ENCODE results near the gene NDUFS6. TPM values are rescaled to one million over a fixed set of nuclear protein-coding genes. Genes with fewer than 3 reads are reported as not detected.
A peak's percentile ranks its signal among the peaks of the same experiment; 100 is the strongest.

The NDUFS6 gene
- total RNA-seq, 1 experiment from 2014 or later, result 104 TPM

DNA sequence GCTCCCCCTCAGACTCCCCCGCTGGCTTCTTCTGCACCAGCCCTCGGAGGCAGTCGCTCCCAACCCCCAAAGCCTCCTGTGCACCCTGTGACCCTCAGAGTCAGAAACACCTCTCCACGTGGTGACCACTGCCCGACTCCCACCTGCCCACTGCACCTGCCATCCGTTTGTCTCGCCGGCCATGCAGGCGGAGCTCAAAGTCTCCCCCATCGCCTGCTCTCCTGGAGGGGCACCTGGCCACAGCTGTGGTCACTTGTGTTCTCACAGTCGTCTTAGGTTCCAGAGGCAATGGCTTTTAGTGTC lies 39.8 kb upstream of the NDUFS6 start:
- H3K4me1 ChIP-seq (ENCODE audit: insufficient read depth, low read length), result no peaks in the 10 kb centered on the region
- H3K9me2 ChIP-seq (replicated peaks; ENCODE audit: low read length), result no peaks in the 10 kb centered on the region
- no peak for ATAC-seq
- H3K9me3 ChIP-seq (ENCODE audit: low read length), result no peaks in the 10 kb centered on the region
- DNase-seq, result no peak
- TF ChIP-seq EZH2 (IDR thresholded peaks at IDR 0.05; ENCODE audit: low read length, unreplicated experiment) (no peak), EZH2phosphoT487 (IDR thresholded peaks at IDR 0.05; ENCODE audit: borderline replicate concordance, low read length) (no peak)
- TF ChIP-seq, protein P1, sequence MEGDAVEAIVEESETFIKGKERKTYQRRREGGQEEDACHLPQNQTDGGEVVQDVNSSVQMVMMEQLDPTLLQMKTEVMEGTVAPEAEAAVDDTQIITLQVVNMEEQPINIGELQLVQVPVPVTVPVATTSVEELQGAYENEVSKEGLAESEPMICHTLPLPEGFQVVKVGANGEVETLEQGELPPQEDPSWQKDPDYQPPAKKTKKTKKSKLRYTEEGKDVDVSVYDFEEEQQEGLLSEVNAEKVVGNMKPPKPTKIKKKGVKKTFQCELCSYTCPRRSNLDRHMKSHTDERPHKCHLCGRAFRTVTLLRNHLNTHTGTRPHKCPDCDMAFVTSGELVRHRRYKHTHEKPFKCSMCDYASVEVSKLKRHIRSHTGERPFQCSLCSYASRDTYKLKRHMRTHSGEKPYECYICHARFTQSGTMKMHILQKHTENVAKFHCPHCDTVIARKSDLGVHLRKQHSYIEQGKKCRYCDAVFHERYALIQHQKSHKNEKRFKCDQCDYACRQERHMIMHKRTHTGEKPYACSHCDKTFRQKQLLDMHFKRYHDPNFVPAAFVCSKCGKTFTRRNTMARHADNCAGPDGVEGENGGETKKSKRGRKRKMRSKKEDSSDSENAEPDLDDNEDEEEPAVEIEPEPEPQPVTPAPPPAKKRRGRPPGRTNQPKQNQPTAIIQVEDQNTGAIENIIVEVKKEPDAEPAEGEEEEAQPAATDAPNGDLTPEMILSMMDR (conservative IDR thresholded peaks at IDR 0.05; ENCODE audit: low read depth, low read length), result no peak
- H3K4me3 ChIP-seq (ENCODE audit: low read length), result no peak overlapping the region
- no peaks in the 10 kb centered on the region for H3K36me3 ChIP-seq (ENCODE audit: low read depth, low read length)
- no peak overlapping the region for H2AFZ ChIP-seq (ENCODE audit: low read length)
- CTCF ChIA-PET, result no interaction called here
- no peaks in the 10 kb centered on the region for H3F3A ChIP-seq (ENCODE audit: low read length, unreplicated experiment)
- no peak overlapping the region for H3K9ac ChIP-seq (ENCODE audit: low read length)
- BruUV-seq (replicated peaks), result no TSS peak
- H4K20me1 ChIP-seq (ENCODE audit: low read length), result no peaks in the 10 kb centered on the region
- H3K4me2 ChIP-seq (ENCODE audit: low read length), result no peak overlapping the region
- H3K27ac ChIP-seq (ENCODE audit: low read length), result no peak overlapping the region
- no peaks in the 10 kb centered on the region for H3K79me2 ChIP-seq (ENCODE audit: low read length)
- POLR2A ChIA-PET (ENCODE audit: unreplicated experiment), result no interaction called here
- peaks cover 52% of the 10 kb centered on the region for H3K27me3 ChIP-seq (ENCODE audit: low read length)
- intact Hi-C loops (cut with micrococcal nuclease), result loop anchor here (10.0 kb wide), 1 partner anchor 393 kb away; no protein-coding TSS in a partner anchor

DNA sequence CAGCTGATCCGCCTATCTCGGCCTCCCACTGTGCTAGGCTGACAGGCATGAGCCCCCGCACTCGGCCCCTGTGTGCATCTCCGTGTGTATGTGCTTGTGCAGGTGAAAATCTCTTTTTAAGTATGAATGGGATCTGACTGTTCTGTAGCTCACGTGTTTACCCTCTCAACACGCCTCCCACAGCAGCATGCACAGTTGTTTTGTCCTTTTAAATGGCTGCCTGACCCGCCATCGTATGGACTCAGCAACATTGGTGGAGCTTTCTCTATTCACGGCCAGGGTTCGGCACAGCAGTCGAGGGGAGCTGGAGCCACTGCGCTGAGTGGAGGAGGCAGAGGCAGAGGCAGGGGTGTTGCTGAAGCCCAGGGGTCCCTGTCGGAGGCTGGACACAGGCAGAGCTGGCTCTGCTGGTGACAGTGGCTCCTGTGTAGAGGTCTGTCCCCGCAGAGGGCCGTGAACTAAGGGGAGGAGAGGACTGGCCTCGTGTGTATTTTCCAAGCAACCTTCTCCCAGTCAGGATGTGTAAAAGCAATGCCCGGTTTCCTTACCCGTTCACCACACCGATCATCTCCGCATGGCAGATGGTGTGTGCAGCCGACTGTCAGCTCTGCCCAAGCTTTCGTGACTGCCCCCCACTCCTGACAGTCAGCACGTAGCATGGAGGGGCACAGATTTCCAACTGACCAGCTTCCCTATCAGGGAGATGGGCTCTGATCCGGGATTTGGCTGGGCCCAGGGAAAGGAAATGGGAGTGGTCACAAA lies 38.9 kb upstream of the NDUFS6 start:
- no peaks in the 10 kb centered on the region for H3K9me3 ChIP-seq (ENCODE audit: low read length)
- DNase-seq (no peak), ATAC-seq (no peak)
- BruUV-seq (replicated peaks), result no TSS peak
- H3K4me1 ChIP-seq (ENCODE audit: insufficient read depth, low read length), result no peaks in the 10 kb centered on the region
- no peak overlapping the region for H3K4me2 ChIP-seq (ENCODE audit: low read length)
- ChIA-PET CTCF (no interaction called here), POLR2A (ENCODE audit: unreplicated experiment) (no interaction called here)
- no peaks in the 10 kb centered on the region for H3K9me2 ChIP-seq (replicated peaks; ENCODE audit: low read length)
- no peak overlapping the region for H3K4me3 ChIP-seq (ENCODE audit: low read length)
- no peaks in the 10 kb centered on the region for H3K36me3 ChIP-seq (ENCODE audit: low read depth, low read length)
- no peaks in the 10 kb centered on the region for H3K79me2 ChIP-seq (ENCODE audit: low read length)
- intact Hi-C loops (cut with micrococcal nuclease), result loop anchor here (2.0 to 10.0 kb wide), 2 partner anchors 254 to 392 kb away; no protein-coding TSS in a partner anchor
- H4K20me1 ChIP-seq (ENCODE audit: low read length), result no peaks in the 10 kb centered on the region
- TF ChIP-seq EZH2phosphoT487 (IDR thresholded peaks at IDR 0.05; ENCODE audit: borderline replicate concordance, low read length) (no peak), EZH2 (IDR thresholded peaks at IDR 0.05; ENCODE audit: low read length, unreplicated experiment) (no peak)
- TF ChIP-seq, protein P1 (conservative IDR thresholded peaks at IDR 0.05; ENCODE audit: low read depth, low read length), result no peak
- H3K27me3 ChIP-seq (ENCODE audit: low read length), result peaks cover 53% of the 10 kb centered on the region
- H3K27ac ChIP-seq (ENCODE audit: low read length), result no peak overlapping the region
- no peak overlapping the region for H2AFZ ChIP-seq (ENCODE audit: low read length)
- no peaks in the 10 kb centered on the region for H3F3A ChIP-seq (ENCODE audit: low read length, unreplicated experiment)
- H3K9ac ChIP-seq (ENCODE audit: low read length), result no peak overlapping the region

DNA sequence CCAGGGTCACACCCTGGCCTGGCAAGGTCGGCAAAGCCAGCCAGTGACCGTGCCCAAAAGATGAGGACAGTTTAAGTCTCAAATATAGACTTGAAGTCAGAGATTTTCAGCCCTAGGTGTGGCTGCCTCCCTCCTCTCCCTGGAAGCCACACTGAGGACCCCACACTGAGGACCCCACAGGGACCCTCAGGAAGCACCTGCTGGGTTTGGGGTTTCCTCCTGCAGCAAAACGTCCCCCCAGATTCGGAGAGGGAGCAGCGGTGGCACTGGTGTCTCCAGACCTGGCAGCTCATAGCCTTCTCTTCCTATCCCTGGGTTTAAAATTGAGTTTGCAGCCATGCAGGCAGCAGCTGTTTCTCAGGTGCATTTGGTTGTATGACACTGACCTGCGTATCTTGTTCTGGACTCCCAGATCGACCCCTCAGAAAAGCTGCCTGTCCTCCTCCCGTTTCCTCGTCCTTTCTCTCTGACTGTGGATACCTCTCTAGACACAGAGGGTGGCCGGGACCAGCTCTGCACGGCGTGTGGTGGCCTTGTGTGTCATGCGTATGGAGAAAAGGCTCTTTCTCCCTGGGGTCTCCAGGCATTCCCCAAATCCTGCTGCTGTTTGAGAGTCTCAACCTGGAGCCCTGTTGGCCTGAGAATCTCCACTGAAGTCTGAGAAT lies 38.2 kb upstream of the NDUFS6 start:
- Histone ChIP-seq H3K36me3 (ENCODE audit: low read depth, low read length) (no peaks in the 10 kb centered on the region), H3K27me3 (ENCODE audit: low read length) (peaks cover 53% of the 10 kb centered on the region), H3K9ac (ENCODE audit: low read length) (no peak overlapping the region), H3F3A (ENCODE audit: low read length, unreplicated experiment) (no peaks in the 10 kb centered on the region), H3K9me3 (ENCODE audit: low read length) (no peaks in the 10 kb centered on the region), H3K79me2 (ENCODE audit: low read length) (no peaks in the 10 kb centered on the region), H3K4me2 (ENCODE audit: low read length) (no peak overlapping the region), H3K4me1 (ENCODE audit: insufficient read depth, low read length) (no peaks in the 10 kb centered on the region), H3K9me2 (replicated peaks; ENCODE audit: low read length) (no peaks in the 10 kb centered on the region), H2AFZ (ENCODE audit: low read length) (peak overlapping the region; percentile 15; the same call in 1 of the 2 replicates), H4K20me1 (ENCODE audit: low read length) (no peaks in the 10 kb centered on the region), H3K27ac (ENCODE audit: low read length) (no peak overlapping the region), H3K4me3 (ENCODE audit: low read length) (no peak overlapping the region)
- DNase-seq (no peak), ATAC-seq (no peak; the same call in 1 of the 2 replicates)
- BruUV-seq (replicated peaks), result no TSS peak
- intact Hi-C loops (cut with micrococcal nuclease), result loop anchor here (1.0 to 10.0 kb wide), 3 partner anchors 254 to 983 kb away; no protein-coding TSS in a partner anchor
- CTCF ChIA-PET, result interaction anchor here (0.6 to 0.7 kb wide), 3 partner anchors 10 to 235 kb away, joined by 3 read pairs; no protein-coding TSS in a partner anchor
- TF ChIP-seq EZH2phosphoT487 (IDR thresholded peaks at IDR 0.05; ENCODE audit: borderline replicate concordance, low read length), result no peak
- no peak for TF ChIP-seq EZH2 (IDR thresholded peaks at IDR 0.05; ENCODE audit: low read length, unreplicated experiment)
- POLR2A ChIA-PET (ENCODE audit: unreplicated experiment), result no interaction called here
